CD4-positive, alpha-beta T cell treated with Interleukin-21 for 1 hour (primary cell): Measurements from ENCODE around the gene PRKAR1B.

Source experiments
- DNase-seq: peaks from one replicate; pipeline ENCODE4 v3.0.0-alpha.2; 2020

PRKAR1B gene

GRCh38 chr7:503575-504111 lies 223.4 kb downstream of the PRKAR1B start:
- no peak for DNase-seq

GRCh38 chr7:502296-502695 lies 224.8 kb downstream of the PRKAR1B start:
- DNase-seq: no peak

- DNase-seq: no peak
Observed at GRCh38 chr7:501526-501925, 225.6 kb downstream of the PRKAR1B start.

GRCh38 chr7:500521-501420 lies 226.3 kb downstream of the PRKAR1B start:
- no peak for DNase-seq

GRCh38 chr7:499853-500485 lies 227.1 kb downstream of the PRKAR1B start:
- DNase-seq: no peak
